VCaP (cell line): ENCODE data around the gene GPR151.

Experiments used
- H3K27ac ChIP-seq: fragments of 450-650 bp; 2 replicates; pipeline ENCODE4 v1.5.1; 2017
- CTCF ChIP-seq: fragments of 450-650 bp; conservative IDR thresholded peaks from 2 replicates; pipeline ENCODE4 v1.5.1; 2017; ENCODE audit warnings: mild to moderate bottlenecking, moderate library complexity

Gene GPR151

GRCh38 chr5:146519554-146519953, 3.6 kb upstream of the GPR151 start:
- H3K27ac ChIP-seq: no peak overlapping the region
- TF ChIP-seq CTCF: no peak

- H3K27ac ChIP-seq: no peak overlapping the region
- TF ChIP-seq CTCF: no peak
These were observed 378 bp downstream of the GPR151 start for GRCh38 chr5:146515473-146516150.

DNA sequence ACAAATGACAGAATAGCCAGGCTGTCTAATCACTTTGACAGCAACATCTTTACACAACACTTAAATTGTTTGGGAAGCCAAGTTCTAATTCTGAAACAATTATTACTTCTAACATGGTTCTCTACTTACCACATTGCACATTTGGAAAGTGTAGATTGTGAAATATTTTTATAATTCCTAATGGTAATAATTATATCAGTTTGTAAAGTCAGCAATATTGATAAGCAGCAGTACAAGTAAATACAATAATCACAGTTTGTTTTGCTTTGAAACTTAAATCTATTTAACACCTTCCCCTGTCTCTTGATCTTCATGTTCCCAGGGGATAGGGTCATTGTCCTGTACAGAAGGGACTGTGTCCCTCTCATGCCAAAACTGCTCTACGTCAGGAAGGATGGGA, 1.4 kb downstream of the GPR151 start:
- no peak for TF ChIP-seq CTCF
- no peak overlapping the region for H3K27ac ChIP-seq

- no peak for TF ChIP-seq CTCF
These were observed 2.5 kb downstream of the GPR151 start for GRCh38 chr5:146513462-146513861.

GRCh38 chr5:146510559-146511125, 5.3 kb downstream of the GPR151 start:
- H3K27ac ChIP-seq: no peak overlapping the region
- TF ChIP-seq CTCF: no peak

More at GRCh38 chr5:146513462-146513861, 2.5 kb downstream of the GPR151 start:
- H3K27ac ChIP-seq: no peak overlapping the region

- peak overlapping the region; percentile 66 for H3K27ac ChIP-seq
These were observed 8.6 kb downstream of the GPR151 start for GRCh38 chr5:146507428-146507827.

DNA sequence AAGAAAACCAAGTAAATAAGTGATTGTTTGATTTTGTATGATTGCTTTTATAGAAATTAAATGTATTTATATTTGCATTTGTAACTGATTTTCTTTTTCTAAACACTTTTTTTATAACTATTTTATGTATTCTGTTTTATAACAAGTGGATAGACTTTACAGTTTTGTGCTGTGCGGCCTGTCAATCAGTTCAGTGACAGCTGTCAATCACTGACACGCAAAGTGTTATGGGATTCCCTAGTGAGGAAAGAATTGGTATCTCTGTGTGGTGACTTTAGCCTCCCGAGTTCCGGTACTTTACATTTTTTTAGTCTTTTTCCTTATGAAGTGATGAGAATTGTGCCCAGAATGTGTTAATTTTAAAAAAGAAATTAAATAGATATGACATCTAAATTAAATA, 16.3 kb downstream of the GPR151 start:
- H3K27ac ChIP-seq: no peak overlapping the region
- no peak for TF ChIP-seq CTCF

More at GRCh38 chr5:146507428-146507827, 8.6 kb downstream of the GPR151 start:
- no peak for TF ChIP-seq CTCF
